ENCODE data around the gene CRIP1. TPM values are rescaled to one million over a fixed set of nuclear protein-coding genes. Genes with fewer than 3 reads are reported as not detected.

Gene CRIP1
- total RNA-seq, 1 experiment from 2014 or later: 6.9 TPM

- Histone ChIP-seq H3K9ac (ENCODE audit: extremely low read depth, insufficient read length, low read length) (no peak overlapping the region), H3K27me3 (ENCODE audit: insufficient read depth, low read length) (no peaks in the 10 kb centered on the region; the same call in 1 of the 2 replicates), H3K27ac (ENCODE audit: insufficient read length, low read depth, low read length) (no peak overlapping the region), H3K56ac (ENCODE audit: insufficient read length, low read depth, low read length) (no peak overlapping the region), H2BK12ac (ENCODE audit: insufficient read length, low read depth, low read length) (no peak overlapping the region), H3T11ph (ENCODE audit: low read length) (no peak overlapping the region), H2BK120ac (ENCODE audit: low read depth, low read length, poor library complexity, severe bottlenecking) (no peak overlapping the region), H3K18ac (ENCODE audit: insufficient read length, low read depth, low read length) (no peak overlapping the region), H3K4me1 (ENCODE audit: insufficient read depth, low read length) (no peaks in the 10 kb centered on the region), H3K4me2 (ENCODE audit: insufficient read depth, insufficient read length, low read length) (no peak overlapping the region), H2AFZ (ENCODE audit: low read length) (no peak overlapping the region), H3K23me2 (ENCODE audit: insufficient read length, low read depth, low read length, poor library complexity, severe bottlenecking) (no peaks in the 10 kb centered on the region), H3K4ac (ENCODE audit: low read depth, low read length) (no peak overlapping the region), H2BK5ac (ENCODE audit: insufficient read length, low read length) (no peak overlapping the region), H4K8ac (replicated peaks; ENCODE audit: insufficient read length, low read depth, low read length) (no peak overlapping the region), H3K79me2 (ENCODE audit: insufficient read depth, low read length) (no peaks in the 10 kb centered on the region), H2BK15ac (ENCODE audit: low read depth, low read length) (no peak overlapping the region), H3K23ac (ENCODE audit: insufficient read length, low read depth, low read length) (no peak overlapping the region), H2BK20ac (ENCODE audit: low read depth, low read length, poor library complexity, severe bottlenecking) (no peak overlapping the region), H3K14ac (ENCODE audit: insufficient read depth, low read length) (no peak overlapping the region), H2AK5ac (ENCODE audit: insufficient read length, low read length) (no peak overlapping the region), H4K5ac (ENCODE audit: insufficient read length, low read depth, low read length) (no peak overlapping the region), H4K91ac (ENCODE audit: insufficient read length, low read depth, low read length) (no peak overlapping the region), H3K79me1 (ENCODE audit: insufficient read depth, low read depth, low read length, poor library complexity, severe bottlenecking) (no peaks in the 10 kb centered on the region), H4K20me1 (ENCODE audit: control insufficient read depth, insufficient read depth, insufficient read length) (no peaks in the 10 kb centered on the region), H3K9me3 (ENCODE audit: control insufficient read depth, low read depth, low read length) (no peaks in the 10 kb centered on the region)
- Mint-ChIP-seq H3K9me3 (peaks cover 0 to 21% of the 10 kb centered on the region in 2 experiments; a peak in 3 of 5 replicates), H3K36me3 (ENCODE audit: insufficient read depth in 1 of 3, low read depth in 3 of 3) (no peaks in the 10 kb centered on the region; a peak in 1 of 7 replicates), H3K27ac (no peak overlapping the region), H3K4me1 (no peaks in the 10 kb centered on the region), H3K4me3 (no peak overlapping the region), H3K27me3 (ENCODE audit: low read depth) (peaks cover 49% of the 10 kb centered on the region)
- no CpG with 5 or more reads among the region's 16 CpGs for WGBS (ENCODE audit: extremely low coverage, insufficient read length, low lambda C conversion rate)
- DNase-seq: no peak
- TF ChIP-seq, protein P1, sequence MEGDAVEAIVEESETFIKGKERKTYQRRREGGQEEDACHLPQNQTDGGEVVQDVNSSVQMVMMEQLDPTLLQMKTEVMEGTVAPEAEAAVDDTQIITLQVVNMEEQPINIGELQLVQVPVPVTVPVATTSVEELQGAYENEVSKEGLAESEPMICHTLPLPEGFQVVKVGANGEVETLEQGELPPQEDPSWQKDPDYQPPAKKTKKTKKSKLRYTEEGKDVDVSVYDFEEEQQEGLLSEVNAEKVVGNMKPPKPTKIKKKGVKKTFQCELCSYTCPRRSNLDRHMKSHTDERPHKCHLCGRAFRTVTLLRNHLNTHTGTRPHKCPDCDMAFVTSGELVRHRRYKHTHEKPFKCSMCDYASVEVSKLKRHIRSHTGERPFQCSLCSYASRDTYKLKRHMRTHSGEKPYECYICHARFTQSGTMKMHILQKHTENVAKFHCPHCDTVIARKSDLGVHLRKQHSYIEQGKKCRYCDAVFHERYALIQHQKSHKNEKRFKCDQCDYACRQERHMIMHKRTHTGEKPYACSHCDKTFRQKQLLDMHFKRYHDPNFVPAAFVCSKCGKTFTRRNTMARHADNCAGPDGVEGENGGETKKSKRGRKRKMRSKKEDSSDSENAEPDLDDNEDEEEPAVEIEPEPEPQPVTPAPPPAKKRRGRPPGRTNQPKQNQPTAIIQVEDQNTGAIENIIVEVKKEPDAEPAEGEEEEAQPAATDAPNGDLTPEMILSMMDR (conservative IDR thresholded peaks at IDR 0.05): no peak
Measured at GRCh38 chr14:105508069-105508468, 21.4 kb downstream of the CRIP1 start.
